Measurements from ENCODE around the gene C10orf90.

C10orf90 gene

GRCh38 chr10:126705951-126706565 lies 35.6 kb upstream of the C10orf90 start:
- TF ChIP-seq FOXP2 (optimal IDR thresholded peaks at IDR 0.05; ENCODE audit: borderline replicate concordance, extremely low read depth, extremely low read length, insufficient read depth) (no peak), REST (IDR thresholded peaks at IDR 0.05; ENCODE audit: insufficient read depth in 1 of 2, low read depth in 2 of 2, low read length in 2 of 2) (no peak), SIN3A (IDR thresholded peaks at IDR 0.05; ENCODE audit: borderline replicate concordance, insufficient read depth, low read length) (no peak), POLR2AphosphoS5 (IDR thresholded peaks at IDR 0.05; ENCODE audit: low read depth, low read length) (no peak), TAF1 (IDR thresholded peaks at IDR 0.05; ENCODE audit: borderline replicate concordance, insufficient read depth, low read length) (no peak)

GRCh38 chr10:126705131-126705530 lies 34.6 kb upstream of the C10orf90 start:
- TF ChIP-seq REST (IDR thresholded peaks at IDR 0.05; ENCODE audit: insufficient read depth in 1 of 2, low read depth in 2 of 2, low read length in 2 of 2) (no peak), SIN3A (IDR thresholded peaks at IDR 0.05; ENCODE audit: borderline replicate concordance, insufficient read depth, low read length) (no peak), TAF1 (IDR thresholded peaks at IDR 0.05; ENCODE audit: borderline replicate concordance, insufficient read depth, low read length) (no peak), POLR2AphosphoS5 (IDR thresholded peaks at IDR 0.05; ENCODE audit: low read depth, low read length) (no peak), FOXP2 (optimal IDR thresholded peaks at IDR 0.05; ENCODE audit: borderline replicate concordance, extremely low read depth, extremely low read length, insufficient read depth) (no peak)

GRCh38 chr10:126704649-126705048 lies 34.2 kb upstream of the C10orf90 start:
- no peak for TF ChIP-seq REST (IDR thresholded peaks at IDR 0.05; ENCODE audit: insufficient read depth in 1 of 2, low read depth in 2 of 2, low read length in 2 of 2)
- no peak for TF ChIP-seq TAF1 (IDR thresholded peaks at IDR 0.05; ENCODE audit: borderline replicate concordance, insufficient read depth, low read length)
- TF ChIP-seq POLR2AphosphoS5 (IDR thresholded peaks at IDR 0.05; ENCODE audit: low read depth, low read length) = no peak
- no peak for TF ChIP-seq SIN3A (IDR thresholded peaks at IDR 0.05; ENCODE audit: borderline replicate concordance, insufficient read depth, low read length)
- TF ChIP-seq FOXP2 (optimal IDR thresholded peaks at IDR 0.05; ENCODE audit: borderline replicate concordance, extremely low read depth, extremely low read length, insufficient read depth) = no peak

GRCh38 chr10:126702181-126702580 lies 31.7 kb upstream of the C10orf90 start:
- TF ChIP-seq REST (IDR thresholded peaks at IDR 0.05; ENCODE audit: insufficient read depth in 1 of 2, low read depth in 2 of 2, low read length in 2 of 2) = no peak
- no peak for TF ChIP-seq FOXP2 (optimal IDR thresholded peaks at IDR 0.05; ENCODE audit: borderline replicate concordance, extremely low read depth, extremely low read length, insufficient read depth)
- TF ChIP-seq SIN3A (IDR thresholded peaks at IDR 0.05; ENCODE audit: borderline replicate concordance, insufficient read depth, low read length) = no peak
- no peak for TF ChIP-seq POLR2AphosphoS5 (IDR thresholded peaks at IDR 0.05; ENCODE audit: low read depth, low read length)
- no peak for TF ChIP-seq TAF1 (IDR thresholded peaks at IDR 0.05; ENCODE audit: borderline replicate concordance, insufficient read depth, low read length)
